ENCODE results near the gene FGF22. TPM values are rescaled to one million over a fixed set of nuclear protein-coding genes. Genes with fewer than 3 reads are reported as not detected.
A peak's percentile ranks its signal among the peaks of the same experiment; 100 is the strongest.

The FGF22 gene
- total and polyA plus RNA-seq, 2 of the 4 experiments (the other 2 are of a cell fraction): 0.14 TPM; not detected in 1

GRCh38 chr19:679418-680286, 40.0 kb downstream of the FGF22 start:
- peak; percentile 80 for DNase-seq
- intact Hi-C loops (cut with micrococcal nuclease): no loop called here
- 0% methylated on average over 15 of the region's 69 CpGs; no CpG with 5 or more reads in 1 of the 2 experiments for WGBS, 2 experiments (ENCODE audit: extremely low coverage in 2 of 2, insufficient read length in 1 of 2)
- H3K9ac ChIP-seq (ENCODE audit: low read depth, low read length): peak overlapping the region; percentile 62
- H4K8ac ChIP-seq (ENCODE audit: low read depth in 2 of 2, low read length in 2 of 2): peak overlapping the region; percentile 28 to 69; a peak in 2 of 4 replicates
- peak; percentile 12 for ATAC-seq (ENCODE audit: low read depth)
- H3K4me1 ChIP-seq (ENCODE audit: control insufficient read depth, insufficient read depth, low read length): peaks cover 18% of the 10 kb centered on the region
- H3K9me1 ChIP-seq (ENCODE audit: insufficient read depth, low read length): peaks cover 12% of the 10 kb centered on the region
- no peaks in the 10 kb centered on the region for H3K27me3 ChIP-seq (ENCODE audit: control insufficient read depth, insufficient read depth, low read length)
- peaks cover 18% of the 10 kb centered on the region for H4K20me1 ChIP-seq (ENCODE audit: insufficient read depth, low read length)
- H3K4ac ChIP-seq (ENCODE audit: low read depth, low read length): peak overlapping the region; percentile 71
- peak overlapping the region; percentile 78; the same call in 1 of the 2 replicates for H3K14ac ChIP-seq (replicated peaks; ENCODE audit: low read depth, low read length)
- peak overlapping the region; percentile 72 for H3K4me3 ChIP-seq (ENCODE audit: insufficient read depth, low read depth, low read length)
- H3K18ac ChIP-seq (ENCODE audit: low read depth, low read length): peak overlapping the region; percentile 7; the same call in 1 of the 2 replicates
- H4K91ac ChIP-seq (ENCODE audit: insufficient read depth, low read depth, low read length): peak overlapping the region; percentile 41; the same call in 1 of the 2 replicates
- peak overlapping the region; percentile 78 for H3K27ac ChIP-seq (ENCODE audit: insufficient read depth, low read length)
- peak overlapping the region; percentile 37; the same call in 1 of the 2 replicates for H2AK5ac ChIP-seq (ENCODE audit: low read depth, low read length)
- peak overlapping the region; percentile 73; the same call in 1 of the 2 replicates for H3K23ac ChIP-seq (ENCODE audit: low read depth, low read length)
- peaks cover 13 to 51% of the 10 kb centered on the region in 2 experiments; a peak in 3 of 4 replicates for H3K79me1 ChIP-seq (ENCODE audit: low read depth in 1 of 2, low read length in 2 of 2)
- in situ Hi-C loops (cut with MboI; ENCODE audit: low sequenced_read_pairs): no loop called here
- ChIA-PET POLR2A (ENCODE audit: unreplicated experiment) (interaction anchor here (0.8 kb wide), 1 partner anchor 183 kb away, joined by 22 read pairs; no protein-coding TSS in a partner anchor), CTCF (no interaction called here)
- H3K9me3 ChIP-seq (ENCODE audit: control insufficient read depth, insufficient read depth, low read length): no peaks in the 10 kb centered on the region
- BruUV-seq (replicated peaks): no TSS peak
- H2BK120ac ChIP-seq (ENCODE audit: low read depth, low read length): no peak overlapping the region
- H2BK5ac ChIP-seq (ENCODE audit: low read depth, low read length, poor library complexity, severe bottlenecking): peak overlapping the region; percentile 75
- no peak overlapping the region for H3K56ac ChIP-seq (ENCODE audit: extremely low read depth, insufficient read depth, low read length)
- peak overlapping the region; percentile 4; the same call in 1 of the 2 replicates for H4K5ac ChIP-seq (ENCODE audit: low read depth, low read length)
- no peak overlapping the region for H2BK15ac ChIP-seq (ENCODE audit: low read depth, low read length)
- H2BK20ac ChIP-seq (ENCODE audit: low read depth, low read length): no peak overlapping the region
- H2AK9ac ChIP-seq (replicated peaks; ENCODE audit: low read depth, low read length, poor library complexity): peak overlapping the region; percentile 96
- dilution Hi-C loops (cut with HindIII; ENCODE audit: low sequenced_read_pairs, unreplicated experiment): no loop called here
- peaks cover 2% of the 10 kb centered on the region; the same call in 1 of the 2 replicates for H3K36me3 ChIP-seq (ENCODE audit: control insufficient read depth, insufficient read depth, low read length)
- H3K4me2 ChIP-seq (ENCODE audit: low read depth, low read length): peak overlapping the region; percentile 52
- H2AFZ ChIP-seq (replicated peaks; ENCODE audit: low read length, poor library complexity): peak overlapping the region; percentile 89
- TF ChIP-seq RFX5 (IDR thresholded peaks at IDR 0.05; ENCODE audit: low read depth, low read length): no peak
- no peak for TF ChIP-seq NFE2L2 (IDR thresholded peaks at IDR 0.05; ENCODE audit: low read depth, low read length)
- no peak for TF ChIP-seq MAFK (IDR thresholded peaks at IDR 0.05; ENCODE audit: low read depth, low read length)
- TF ChIP-seq MXI1 (IDR thresholded peaks at IDR 0.05; ENCODE audit: borderline replicate concordance, low read depth, low read length): 0 out of 2 replicates have a peak, but pooled peaks have one; percentile 25
- no peak for TF ChIP-seq SMC3 (IDR thresholded peaks at IDR 0.05; ENCODE audit: low read depth, low read length)
- no peak for TF ChIP-seq CEBPB (IDR thresholded peaks at IDR 0.05; ENCODE audit: low read depth, low read length)
- TF ChIP-seq RCOR1 (IDR thresholded peaks at IDR 0.05; ENCODE audit: insufficient replicate concordance, low read length): no peak
- TF ChIP-seq POLR2A (IDR thresholded peaks at IDR 0.05; ENCODE audit: low read depth, low read length): peak; percentile 66; the same call in 1 of the 2 replicates
- TF ChIP-seq MAZ (IDR thresholded peaks at IDR 0.05; ENCODE audit: borderline replicate concordance, low read depth, low read length): peak; percentile 85
- TF ChIP-seq CTCF (conservative IDR thresholded peaks at IDR 0.05; ENCODE audit: low read depth, low read length): no peak
- no peak for TF ChIP-seq USF2 (IDR thresholded peaks at IDR 0.05; ENCODE audit: low read depth, low read length)
- TF ChIP-seq RAD21 (IDR thresholded peaks at IDR 0.05; ENCODE audit: low read length): no peak
- no peak for TF ChIP-seq ELK1 (IDR thresholded peaks at IDR 0.05; ENCODE audit: borderline replicate concordance, low read depth, low read length)

All from IMR-90 (cell line).